ENCODE data around the gene ZZZ3.
"Not testable (repeated sequence)": the region's sequence is repeated elsewhere in the genome, so short reads cannot be mapped to it uniquely, and the experiment has no call there.

- not testable (repeated sequence) for TF ChIP-seq POLR2AphosphoS5, POLR2A, POU2F2 (IDR thresholded peaks at IDR 0.05; ENCODE audit: low read depth, low read length)
Measured at GRCh38 chr1:77699673-77700072, 17.2 kb upstream of the ZZZ3 start.
